ENCODE measurements around the gene ADAP1.

- TF ChIP-seq CTCF (IDR thresholded peaks at IDR 0.05) = no peak
- TF ChIP-seq POLR2A (IDR thresholded peaks at IDR 0.05) = no peak
Observed at GRCh38 chr7:995571-995970, 41.1 kb upstream of the ADAP1 start.

Measured in heart left ventricle (tissue), 13 donors.